Measurements from ENCODE around the gene WNT9B. TPM values are rescaled to one million over a fixed set of nuclear protein-coding genes. Genes with fewer than 3 reads are reported as not detected.

WNT9B gene
- total RNA-seq, 1 experiment from 2014 or later, result not detected

DNA sequence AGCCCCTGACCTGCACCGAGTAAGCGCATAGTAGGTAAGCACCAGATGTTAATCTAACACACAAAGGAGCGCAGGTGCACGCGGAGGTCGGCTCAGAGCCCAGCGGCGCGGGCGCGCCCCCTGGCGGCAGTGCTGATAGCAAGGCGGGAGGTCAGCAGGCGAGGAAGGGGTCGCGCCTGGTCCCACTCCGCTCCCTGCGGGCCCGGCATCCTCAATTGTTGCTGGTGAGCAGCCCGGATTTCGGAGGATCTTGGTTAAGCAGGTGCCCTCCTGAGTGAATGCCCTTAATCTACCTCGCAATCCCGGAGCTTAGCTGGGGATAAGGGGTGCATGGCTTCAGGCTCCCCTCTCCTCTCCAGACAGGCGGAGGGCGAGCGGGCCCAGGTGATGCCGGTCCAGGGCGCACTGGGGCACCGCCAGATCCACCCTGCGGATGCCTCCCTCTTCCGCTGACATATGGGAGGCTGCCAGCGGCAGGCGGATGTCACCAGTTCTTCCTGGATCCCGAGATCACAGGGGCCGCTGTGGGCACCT is 28.9 kb upstream of the WNT9B start:
- ChIA-PET POLR2A (no interaction called here), CTCF (interaction anchor here (0.7 kb wide), 2 partner anchors 10 to 21 kb away, joined by 4 to 5 read pairs; no protein-coding TSS in a partner anchor)
- H3K27ac ChIP-seq (ENCODE audit: low read length), result no peak overlapping the region
- H3K9me3 ChIP-seq (ENCODE audit: control insufficient read depth, insufficient read depth, low read depth, low read length), result no peaks in the 10 kb centered on the region
- no TSS peak for BruUV-seq (replicated peaks)
- no peaks in the 10 kb centered on the region for H3K36me3 ChIP-seq (ENCODE audit: control insufficient read depth, insufficient read depth, low read length)
- H3K4me3 ChIP-seq (ENCODE audit: low read depth in 2 of 2, low read length in 2 of 2), result no peak overlapping the region
- TF ChIP-seq, protein P1, sequence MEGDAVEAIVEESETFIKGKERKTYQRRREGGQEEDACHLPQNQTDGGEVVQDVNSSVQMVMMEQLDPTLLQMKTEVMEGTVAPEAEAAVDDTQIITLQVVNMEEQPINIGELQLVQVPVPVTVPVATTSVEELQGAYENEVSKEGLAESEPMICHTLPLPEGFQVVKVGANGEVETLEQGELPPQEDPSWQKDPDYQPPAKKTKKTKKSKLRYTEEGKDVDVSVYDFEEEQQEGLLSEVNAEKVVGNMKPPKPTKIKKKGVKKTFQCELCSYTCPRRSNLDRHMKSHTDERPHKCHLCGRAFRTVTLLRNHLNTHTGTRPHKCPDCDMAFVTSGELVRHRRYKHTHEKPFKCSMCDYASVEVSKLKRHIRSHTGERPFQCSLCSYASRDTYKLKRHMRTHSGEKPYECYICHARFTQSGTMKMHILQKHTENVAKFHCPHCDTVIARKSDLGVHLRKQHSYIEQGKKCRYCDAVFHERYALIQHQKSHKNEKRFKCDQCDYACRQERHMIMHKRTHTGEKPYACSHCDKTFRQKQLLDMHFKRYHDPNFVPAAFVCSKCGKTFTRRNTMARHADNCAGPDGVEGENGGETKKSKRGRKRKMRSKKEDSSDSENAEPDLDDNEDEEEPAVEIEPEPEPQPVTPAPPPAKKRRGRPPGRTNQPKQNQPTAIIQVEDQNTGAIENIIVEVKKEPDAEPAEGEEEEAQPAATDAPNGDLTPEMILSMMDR (IDR thresholded peaks at IDR 0.05), result peak; percentile 91
- TF ChIP-seq TCF7L2 (IDR thresholded peaks at IDR 0.05; ENCODE audit: low read depth, low read length), result peak; percentile 50; the same call in 1 of the 2 replicates
- TF ChIP-seq, protein P2, sequence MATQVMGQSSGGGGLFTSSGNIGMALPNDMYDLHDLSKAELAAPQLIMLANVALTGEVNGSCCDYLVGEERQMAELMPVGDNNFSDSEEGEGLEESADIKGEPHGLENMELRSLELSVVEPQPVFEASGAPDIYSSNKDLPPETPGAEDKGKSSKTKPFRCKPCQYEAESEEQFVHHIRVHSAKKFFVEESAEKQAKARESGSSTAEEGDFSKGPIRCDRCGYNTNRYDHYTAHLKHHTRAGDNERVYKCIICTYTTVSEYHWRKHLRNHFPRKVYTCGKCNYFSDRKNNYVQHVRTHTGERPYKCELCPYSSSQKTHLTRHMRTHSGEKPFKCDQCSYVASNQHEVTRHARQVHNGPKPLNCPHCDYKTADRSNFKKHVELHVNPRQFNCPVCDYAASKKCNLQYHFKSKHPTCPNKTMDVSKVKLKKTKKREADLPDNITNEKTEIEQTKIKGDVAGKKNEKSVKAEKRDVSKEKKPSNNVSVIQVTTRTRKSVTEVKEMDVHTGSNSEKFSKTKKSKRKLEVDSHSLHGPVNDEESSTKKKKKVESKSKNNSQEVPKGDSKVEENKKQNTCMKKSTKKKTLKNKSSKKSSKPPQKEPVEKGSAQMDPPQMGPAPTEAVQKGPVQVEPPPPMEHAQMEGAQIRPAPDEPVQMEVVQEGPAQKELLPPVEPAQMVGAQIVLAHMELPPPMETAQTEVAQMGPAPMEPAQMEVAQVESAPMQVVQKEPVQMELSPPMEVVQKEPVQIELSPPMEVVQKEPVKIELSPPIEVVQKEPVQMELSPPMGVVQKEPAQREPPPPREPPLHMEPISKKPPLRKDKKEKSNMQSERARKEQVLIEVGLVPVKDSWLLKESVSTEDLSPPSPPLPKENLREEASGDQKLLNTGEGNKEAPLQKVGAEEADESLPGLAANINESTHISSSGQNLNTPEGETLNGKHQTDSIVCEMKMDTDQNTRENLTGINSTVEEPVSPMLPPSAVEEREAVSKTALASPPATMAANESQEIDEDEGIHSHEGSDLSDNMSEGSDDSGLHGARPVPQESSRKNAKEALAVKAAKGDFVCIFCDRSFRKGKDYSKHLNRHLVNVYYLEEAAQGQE (IDR thresholded peaks at IDR 0.05; ENCODE audit: insufficient read depth in 1 of 2, low read depth in 2 of 2, low read length in 1 of 2), result no peak
- no peaks in the 10 kb centered on the region for H3K4me1 ChIP-seq (ENCODE audit: control insufficient read depth, insufficient read depth, low read length)
- in situ Hi-C loops (cut with HindIII; ENCODE audit: low pct_unique_long_range_greater_than_20kb, low sequenced_read_pairs) (no loop called here), intact Hi-C loops (cut with micrococcal nuclease; ENCODE audit: unreplicated experiment) (no loop called here)
- no peaks in the 10 kb centered on the region for H3K27me3 ChIP-seq (ENCODE audit: control insufficient read depth, insufficient read depth, low read length)
- peak; percentile 32; the same call in 1 of the 2 replicates for ATAC-seq
- DNase-seq (ENCODE audit: low read depth, low spot score), result no peak

DNA sequence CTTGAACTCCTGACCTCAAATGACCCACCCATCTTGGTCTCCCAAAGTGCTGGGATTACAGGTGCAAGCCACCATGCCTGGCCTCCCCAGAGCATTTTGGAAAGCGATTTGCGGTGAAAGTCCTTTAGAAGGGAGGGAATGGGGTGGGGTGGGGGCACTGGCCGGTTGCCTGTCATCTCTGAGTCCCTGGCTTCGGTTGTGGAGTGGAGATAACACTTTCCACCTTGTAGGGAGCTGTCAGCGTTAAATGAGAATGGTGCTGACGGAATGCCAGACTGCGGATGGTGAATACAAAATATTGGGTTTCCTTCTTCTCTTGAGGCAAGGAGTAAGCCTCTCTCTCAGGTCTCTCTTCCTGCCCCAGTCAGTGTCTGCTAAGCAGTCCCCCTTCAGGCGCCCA is 27.7 kb upstream of the WNT9B start:
- ATAC-seq (no peak), DNase-seq (ENCODE audit: low read depth, low spot score) (no peak)
- H3K27ac ChIP-seq (ENCODE audit: low read length), result no peak overlapping the region
- TF ChIP-seq TCF7L2 (IDR thresholded peaks at IDR 0.05; ENCODE audit: low read depth, low read length), result no peak
- TF ChIP-seq, protein P2 (IDR thresholded peaks at IDR 0.05; ENCODE audit: insufficient read depth in 1 of 2, low read depth in 2 of 2, low read length in 1 of 2), result no peak
- TF ChIP-seq POLR2AphosphoS5 (IDR thresholded peaks at IDR 0.05; ENCODE audit: low read depth, low read length), result no peak
- TF ChIP-seq, protein P1 (IDR thresholded peaks at IDR 0.05), result no peak
- no peak for TF ChIP-seq SIN3A (IDR thresholded peaks at IDR 0.05; ENCODE audit: borderline replicate concordance, insufficient read depth, low read depth, low read length)
- H3K4me3 ChIP-seq (ENCODE audit: low read depth in 2 of 2, low read length in 2 of 2), result no peak overlapping the region
- H3K27me3 ChIP-seq (ENCODE audit: control insufficient read depth, insufficient read depth, low read length), result no peaks in the 10 kb centered on the region
- H3K36me3 ChIP-seq (ENCODE audit: control insufficient read depth, insufficient read depth, low read length), result no peaks in the 10 kb centered on the region
- ChIA-PET CTCF (interaction anchor here (0.6 kb wide), 1 partner anchor 60 kb away, joined by 3 read pairs; no protein-coding TSS in a partner anchor), POLR2A (no interaction called here)
- no peaks in the 10 kb centered on the region for H3K9me3 ChIP-seq (ENCODE audit: control insufficient read depth, insufficient read depth, low read depth, low read length)
- H3K4me1 ChIP-seq (ENCODE audit: control insufficient read depth, insufficient read depth, low read length), result no peaks in the 10 kb centered on the region
- in situ Hi-C loops (cut with HindIII; ENCODE audit: low pct_unique_long_range_greater_than_20kb, low sequenced_read_pairs) (no loop called here), intact Hi-C loops (cut with micrococcal nuclease; ENCODE audit: unreplicated experiment) (no loop called here)
- BruUV-seq (replicated peaks), result no TSS peak

All from Panc1 (cell line).